ENCODE measurements around the gene CALY.

CALY gene

DNA sequence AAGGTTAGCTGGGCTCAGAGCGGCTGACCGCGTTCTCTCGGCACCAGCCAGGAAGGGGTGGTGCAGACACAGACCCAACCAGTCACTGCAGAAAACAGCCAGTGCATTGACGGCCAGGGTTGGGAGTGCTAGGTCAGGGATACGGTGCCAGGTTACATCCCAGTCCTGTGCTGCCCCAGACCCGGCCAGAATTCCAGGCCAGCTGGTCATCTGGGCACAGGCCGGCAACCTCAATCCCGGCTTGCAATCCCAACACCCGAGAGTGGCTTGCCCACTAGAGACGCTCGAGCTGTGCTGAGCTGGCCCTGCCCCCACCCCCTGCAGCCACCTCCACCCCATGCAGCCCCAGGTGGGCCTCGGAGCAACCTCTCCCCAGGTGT lies 14.2 kb upstream of the CALY start:
- DNase-seq = no peak

- no peak for DNase-seq
Observed at GRCh38 chr10:133350283-133350949, 13.7 kb upstream of the CALY start.

DNA sequence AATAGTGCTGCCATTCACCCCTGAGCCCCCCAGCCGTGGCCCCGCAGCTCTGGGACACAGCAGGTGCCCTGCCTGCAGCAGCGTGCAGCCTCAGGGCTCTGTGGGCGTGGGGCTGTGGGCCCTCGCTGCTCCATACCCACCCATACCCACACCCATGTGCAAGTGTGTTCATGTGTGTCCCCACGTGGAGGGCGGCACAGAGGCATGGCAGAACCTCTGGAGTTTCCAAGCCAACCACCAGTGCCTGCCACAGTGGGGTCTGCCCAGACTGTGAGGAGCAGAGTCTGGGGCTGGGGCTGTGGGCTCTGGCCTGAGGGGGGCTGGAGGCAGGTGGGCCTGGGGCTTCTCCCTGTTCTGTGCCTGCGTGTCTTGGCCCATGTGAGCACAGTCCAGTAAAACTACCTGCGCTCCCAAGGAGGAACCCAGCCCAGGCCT lies 12.9 kb upstream of the CALY start:
- DNase-seq = no peak

DNA sequence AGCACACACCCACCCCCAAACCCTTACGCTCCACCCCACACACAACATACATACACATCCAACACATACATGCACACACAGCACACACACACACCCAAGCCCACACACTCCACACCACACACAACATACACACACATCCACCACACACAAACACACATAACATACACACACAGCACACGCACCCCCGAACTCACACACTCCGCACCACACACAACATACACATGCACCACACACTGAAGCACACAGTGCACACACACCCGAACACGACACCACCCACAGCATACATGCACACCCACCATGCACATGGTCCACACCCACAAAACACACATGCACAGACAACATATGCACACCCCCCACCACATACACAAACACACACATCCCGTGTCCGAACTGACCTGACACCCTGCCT lies 12.5 kb upstream of the CALY start:
- DNase-seq = no peak

GRCh38 chr10:133347710-133348517 lies 11.2 kb upstream of the CALY start:
- no peak for DNase-seq

DNA sequence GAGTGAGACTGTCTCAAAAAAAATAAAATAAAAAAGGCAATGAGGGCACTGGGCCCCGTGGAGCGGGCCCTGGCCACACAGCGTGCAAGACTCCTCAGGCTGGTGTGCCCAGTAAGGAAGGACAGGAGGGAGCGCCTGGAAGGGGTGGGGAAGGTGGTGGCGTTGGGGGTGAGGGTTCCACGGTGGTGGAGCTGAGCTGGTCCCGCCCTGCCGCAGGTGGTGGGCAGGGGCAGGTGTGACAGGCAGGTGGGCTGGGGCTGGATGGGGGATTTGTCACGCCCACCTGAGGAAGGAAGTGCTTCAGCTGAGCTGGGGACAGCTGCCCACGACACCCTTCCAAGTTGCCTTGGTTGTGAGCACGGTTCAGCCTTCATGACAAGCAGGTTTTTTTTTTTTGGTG lies 9.7 kb upstream of the CALY start:
- DNase-seq = no peak

DNA sequence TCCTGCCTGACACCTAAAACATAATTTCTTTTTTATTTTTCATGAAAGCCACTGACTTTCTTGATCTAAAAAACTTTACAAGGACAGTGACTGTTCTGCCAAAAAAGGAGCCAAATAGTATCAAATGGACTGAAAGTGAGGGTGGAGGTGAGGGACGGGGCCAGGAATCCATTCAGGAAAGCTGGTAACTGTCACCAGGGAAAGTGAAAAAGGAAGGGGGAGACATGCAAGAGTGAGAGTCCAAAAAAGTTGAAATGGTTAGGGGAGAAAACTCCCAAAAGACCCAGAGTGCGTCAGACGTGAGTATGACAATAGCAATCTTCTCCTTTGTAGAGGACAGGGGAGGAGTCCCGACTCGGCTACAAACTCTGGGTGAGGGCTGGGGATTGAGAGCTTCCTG lies 7.5 kb upstream of the CALY start:
- no peak for DNase-seq

- DNase-seq = no peak
Observed at GRCh38 chr10:133343558-133343957, 6.9 kb upstream of the CALY start.

DNA sequence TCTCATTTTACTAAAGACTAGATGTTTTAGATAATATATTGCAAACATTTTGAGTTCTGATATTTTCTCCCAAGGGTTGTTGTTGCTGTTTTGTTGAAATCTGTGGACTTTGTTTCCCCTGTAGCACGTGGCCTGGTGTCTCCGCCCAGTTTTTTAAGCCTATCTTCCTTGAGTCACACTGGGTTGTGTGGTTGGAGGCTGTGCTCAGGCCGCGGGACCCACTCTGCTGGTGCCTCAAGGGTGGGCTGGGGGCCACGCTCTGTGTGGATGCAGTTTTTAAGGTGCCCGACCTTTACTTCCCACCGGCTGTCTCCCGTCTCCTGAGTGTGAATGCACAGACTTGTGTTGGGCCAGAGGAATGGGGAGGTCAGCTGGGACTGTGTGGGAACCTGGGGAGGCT lies 6.2 kb upstream of the CALY start:
- no peak for DNase-seq

- DNase-seq = no peak
Observed at GRCh38 chr10:133341983-133342382, 5.3 kb upstream of the CALY start.

GRCh38 chr10:133339708-133340380 lies 3.1 kb upstream of the CALY start:
- no peak for DNase-seq

DNA sequence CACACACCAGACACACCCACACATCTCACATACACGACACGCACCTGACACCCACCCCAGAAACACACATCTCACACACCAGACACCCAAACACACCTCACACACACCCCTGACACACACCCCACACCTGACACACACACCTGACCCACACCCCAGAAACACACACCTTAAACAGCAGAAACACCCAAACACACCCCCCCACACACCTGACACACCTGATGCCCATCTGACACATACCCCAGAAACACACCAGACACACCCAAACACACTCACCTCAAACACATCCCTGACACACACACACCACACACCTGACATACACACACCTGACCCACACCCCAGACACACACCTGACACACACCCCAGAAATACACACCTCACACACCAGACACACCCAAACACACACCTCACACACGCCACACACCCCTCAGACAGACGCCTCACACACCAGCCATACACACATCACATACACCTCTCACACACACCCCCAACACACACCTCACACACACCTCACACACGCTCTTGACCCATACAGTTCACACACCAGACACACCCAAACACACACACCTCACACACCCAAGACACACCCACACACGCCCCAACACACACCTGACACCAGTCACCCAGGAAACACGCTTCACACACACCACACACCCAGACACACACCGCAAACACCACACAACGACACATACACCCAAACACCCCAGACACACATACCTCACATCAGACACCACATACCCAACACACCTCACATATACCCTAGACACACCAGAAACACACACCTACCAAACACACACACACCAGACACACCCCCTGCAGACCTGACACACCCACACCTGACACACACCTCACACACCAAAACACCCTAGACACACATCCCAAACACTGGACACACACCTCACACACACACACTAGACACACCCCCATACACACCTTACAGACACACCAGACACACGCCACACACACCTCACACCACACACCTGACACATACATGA lies 1.7 kb upstream of the CALY start:
- no peak for DNase-seq

DNA sequence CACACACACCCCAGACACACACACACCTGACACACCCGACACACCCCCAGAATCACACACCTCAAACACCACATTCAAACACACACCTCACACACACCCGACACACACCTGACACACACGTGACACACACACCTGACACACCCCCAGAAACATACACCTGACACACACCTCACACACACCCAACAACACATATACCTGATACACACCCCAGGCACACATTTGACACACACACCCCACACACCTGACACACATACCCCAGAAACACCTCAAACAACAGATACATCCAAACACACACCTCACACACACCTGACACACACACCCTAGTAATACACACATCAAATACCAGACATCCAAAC lies 652 bp upstream of the CALY start:
- DNase-seq = no peak

GRCh38 chr10:133336118-133336576 lies 549 bp downstream of the CALY start:
- DNase-seq = no peak

GRCh38 chr10:133335246-133336117 lies 1.2 kb downstream of the CALY start:
- peak; percentile 44 to 70 (median 61) for DNase-seq

DNA sequence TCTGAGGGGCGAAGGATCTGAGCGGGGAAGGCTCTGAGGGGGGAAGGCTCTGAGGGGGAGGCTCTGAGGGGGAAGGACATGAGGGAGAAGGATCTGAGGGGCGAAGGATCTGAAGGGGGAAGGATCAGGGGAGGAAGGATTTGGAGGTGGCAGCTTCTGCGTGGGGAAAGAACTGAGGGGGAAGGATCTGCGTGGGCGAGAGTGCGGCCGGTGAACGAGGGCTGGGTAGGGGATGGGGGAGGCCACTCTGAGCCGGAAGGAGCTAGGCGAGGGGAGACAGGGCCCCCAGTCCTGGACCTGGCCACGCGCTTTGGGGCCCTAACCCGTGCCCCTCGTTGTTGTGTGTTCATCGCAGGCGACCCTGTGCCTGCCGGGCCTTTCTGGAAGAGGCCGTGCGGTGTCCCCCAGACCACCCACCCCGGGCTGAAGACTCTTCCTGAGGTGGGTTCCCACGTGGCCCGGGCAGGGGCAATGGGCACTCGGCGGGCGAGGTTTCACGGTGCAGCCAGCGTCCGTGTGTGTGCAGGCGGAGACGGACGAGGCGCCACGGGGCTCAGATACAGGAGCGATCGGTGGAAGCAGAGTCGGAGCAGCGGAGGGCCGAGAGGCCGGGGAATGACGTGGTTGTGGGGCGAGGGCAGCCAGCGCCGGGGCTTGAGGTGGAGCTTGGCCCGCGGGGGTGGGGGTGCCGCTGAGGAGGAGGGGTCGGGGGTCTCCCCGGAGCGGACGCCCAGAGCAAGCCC lies 2.0 kb downstream of the CALY start:
- no peak for DNase-seq

DNA sequence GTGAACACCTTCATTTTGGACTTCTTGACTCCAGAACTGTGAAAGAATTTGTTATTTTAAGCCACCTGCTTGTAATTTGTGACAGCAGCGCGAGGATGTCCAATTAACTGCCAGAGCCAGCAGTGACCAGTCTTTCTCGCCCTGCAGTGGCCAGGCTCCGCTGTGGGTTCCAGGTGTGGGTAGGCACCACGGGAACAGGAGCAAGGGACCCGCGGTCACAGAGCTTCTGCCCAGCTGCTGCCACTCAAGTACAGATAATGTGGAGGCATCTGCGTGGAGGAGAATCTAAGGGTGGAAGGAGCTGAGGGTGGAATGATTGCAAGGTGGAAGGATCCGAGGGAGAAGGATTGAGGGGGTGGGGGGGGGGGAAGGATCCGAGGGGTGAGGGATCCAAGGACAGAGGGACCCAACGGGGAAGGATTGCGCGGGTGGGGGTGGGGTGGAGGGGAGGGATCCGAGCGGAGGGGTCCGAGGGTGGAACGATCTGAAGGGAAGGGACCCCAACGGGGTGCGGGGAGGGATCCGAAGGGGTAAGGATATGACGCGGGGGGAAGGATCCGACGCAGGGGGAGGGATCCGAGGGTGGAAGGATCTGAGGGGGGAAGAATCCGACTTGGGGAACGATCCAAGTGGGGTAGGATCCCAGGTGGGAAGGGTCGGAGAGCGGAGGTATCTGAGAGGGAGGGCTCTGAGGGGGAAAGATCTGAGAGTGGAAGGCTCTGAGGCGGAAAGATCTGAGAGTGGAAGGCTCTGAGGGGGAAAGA lies 3.6 kb downstream of the CALY start:
- no peak for DNase-seq

DNA sequence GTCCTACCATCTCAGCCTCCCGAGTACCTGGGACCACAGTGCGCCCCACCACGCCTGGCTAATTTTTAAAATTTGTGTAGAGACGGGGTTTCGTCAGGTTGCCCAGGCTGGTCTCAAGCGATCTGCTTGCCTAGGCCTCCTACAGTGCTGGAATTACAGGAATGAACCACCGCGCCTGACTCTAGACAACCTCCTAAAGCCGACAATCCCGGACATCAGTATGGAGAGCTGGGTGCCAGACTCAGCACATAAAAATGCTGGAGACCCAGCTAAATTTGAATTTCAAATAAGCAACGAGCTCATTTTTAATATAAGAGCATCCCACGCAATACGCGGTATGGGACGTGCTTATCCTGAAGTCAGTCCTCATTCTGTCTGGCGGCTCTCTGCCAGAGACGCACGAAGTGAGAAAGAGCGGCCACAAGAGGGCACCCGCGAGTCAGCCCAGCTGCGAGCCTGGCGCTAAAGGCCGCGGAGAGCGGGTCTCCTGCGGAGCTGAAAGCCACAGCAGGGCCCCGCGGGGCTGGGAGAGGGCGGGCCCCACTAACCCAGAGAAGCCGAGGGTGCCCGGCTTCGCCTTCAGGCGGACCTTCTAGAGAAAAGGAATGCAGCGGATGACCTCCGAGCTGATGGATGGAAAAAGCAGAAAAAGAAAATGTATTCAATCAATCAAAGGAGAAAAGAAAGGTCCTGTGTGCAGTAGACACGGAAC lies 7.0 kb downstream of the CALY start:
- peak; percentile 86 to 95 (median 92) for DNase-seq

Data from suppressor macrophage (primary cell).